OCI-LY3 (cell line): ENCODE results near the gene LTBP3.

Experiments used
- EZH2phosphoT487 ChIP-seq: fragments of 200-600 bp; shearing (Covaris generic); IDR thresholded peaks from 2 replicates; pipeline ENCODE4 v1.6.1; 2018; ENCODE audit warnings: antibody characterized with exemption, mixed run types, low read depth
- TF ChIP-seq, protein P1 (sequence below): fragments of 200-600, 300-600 bp; sonication (generic); IDR thresholded peaks from 2 replicates; pipeline ENCODE4 v1.5.1; 2014; ENCODE audit warnings: antibody characterized with exemption, low read length, low read depth

DNA sequence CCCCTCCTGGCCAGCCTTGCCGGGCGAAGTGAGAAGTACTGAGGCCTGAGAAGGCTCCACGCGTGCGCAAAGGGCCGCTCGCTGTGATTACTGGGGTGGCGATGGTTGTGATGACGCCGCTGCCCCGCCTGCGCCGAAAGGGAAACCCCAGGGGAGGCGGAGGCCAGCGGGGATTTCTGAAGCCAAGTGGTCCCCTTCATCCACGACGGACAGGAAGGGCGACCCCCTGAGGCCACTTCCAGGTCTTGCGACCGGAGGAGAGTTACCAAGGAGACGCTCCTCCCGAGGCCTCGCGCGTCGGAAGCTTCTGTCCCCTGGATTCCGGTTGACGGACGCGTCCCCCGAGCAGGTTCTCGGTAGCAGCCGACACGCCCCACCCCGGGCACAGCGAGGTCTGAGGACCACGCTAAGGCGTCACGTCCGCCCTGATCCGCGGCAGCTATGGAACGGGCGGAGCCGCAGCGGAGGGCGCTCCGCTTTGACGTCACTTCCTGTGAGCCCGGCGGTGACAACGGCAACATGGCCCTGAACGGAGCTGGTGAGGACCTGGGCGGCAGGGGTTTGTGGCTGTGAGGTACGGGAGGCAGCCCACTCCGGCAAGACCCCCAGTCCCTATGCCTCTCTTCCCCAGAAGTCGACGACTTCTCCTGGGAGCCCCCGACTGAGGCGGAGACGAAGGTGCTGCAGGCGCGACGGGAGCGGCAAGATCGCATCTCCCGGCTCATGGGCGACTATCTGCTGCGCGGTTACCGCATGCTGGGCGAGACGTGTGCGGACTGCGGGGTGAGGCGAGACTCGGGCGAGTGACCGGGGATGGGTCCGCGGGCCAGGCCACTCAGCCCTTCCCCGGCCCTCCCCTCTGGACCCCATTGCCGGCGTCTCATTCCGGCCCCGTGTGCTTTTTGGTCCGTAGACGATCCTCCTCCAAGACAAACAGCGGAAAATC is 12.1 kb upstream of the LTBP3 start, which contains the start of gene ZNRD2:
- TF ChIP-seq, protein P1, sequence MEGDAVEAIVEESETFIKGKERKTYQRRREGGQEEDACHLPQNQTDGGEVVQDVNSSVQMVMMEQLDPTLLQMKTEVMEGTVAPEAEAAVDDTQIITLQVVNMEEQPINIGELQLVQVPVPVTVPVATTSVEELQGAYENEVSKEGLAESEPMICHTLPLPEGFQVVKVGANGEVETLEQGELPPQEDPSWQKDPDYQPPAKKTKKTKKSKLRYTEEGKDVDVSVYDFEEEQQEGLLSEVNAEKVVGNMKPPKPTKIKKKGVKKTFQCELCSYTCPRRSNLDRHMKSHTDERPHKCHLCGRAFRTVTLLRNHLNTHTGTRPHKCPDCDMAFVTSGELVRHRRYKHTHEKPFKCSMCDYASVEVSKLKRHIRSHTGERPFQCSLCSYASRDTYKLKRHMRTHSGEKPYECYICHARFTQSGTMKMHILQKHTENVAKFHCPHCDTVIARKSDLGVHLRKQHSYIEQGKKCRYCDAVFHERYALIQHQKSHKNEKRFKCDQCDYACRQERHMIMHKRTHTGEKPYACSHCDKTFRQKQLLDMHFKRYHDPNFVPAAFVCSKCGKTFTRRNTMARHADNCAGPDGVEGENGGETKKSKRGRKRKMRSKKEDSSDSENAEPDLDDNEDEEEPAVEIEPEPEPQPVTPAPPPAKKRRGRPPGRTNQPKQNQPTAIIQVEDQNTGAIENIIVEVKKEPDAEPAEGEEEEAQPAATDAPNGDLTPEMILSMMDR = peak; percentile 65
- no peak for TF ChIP-seq EZH2phosphoT487
